OCI-LY7 (cell line): ENCODE measurements around the gene DIAPH3.

Source experiments
- CTCF ChIP-seq: fragments of 200-600 bp; sonication (generic); conservative IDR thresholded peaks from 2 replicates; pipeline ENCODE4 v1.5.1; 2014; ENCODE audit warnings: mild to moderate bottlenecking, antibody characterized with exemption, low read length, moderate library complexity, mixed read lengths
- EZH2phosphoT487 ChIP-seq: fragments of 200-600 bp; sonication (generic); IDR thresholded peaks from 2 replicates; pipeline ENCODE4 v1.6.1; 2018; ENCODE audit warnings: low read depth, borderline replicate concordance, mild to moderate bottlenecking, mixed run types, antibody characterized with exemption, low read length, moderate library complexity, mixed read lengths

GRCh38 chr13:59665732-59666131 lies 498.0 kb downstream of the DIAPH3 start:
- TF ChIP-seq CTCF = no peak
- TF ChIP-seq EZH2phosphoT487 = no peak
